Fibroblast of villous mesenchyme (primary cell): ENCODE measurements around the gene WDFY2. TPM values are rescaled to one million over a fixed set of nuclear protein-coding genes. Genes with fewer than 3 reads are reported as not detected.

Experiments used
- DNase-seq: peaks from one replicate; pipeline ENCODE4 v3.0.0-alpha.2; 2010; ENCODE audit warnings: low read depth
- H3K4me3 ChIP-seq: 2 replicates; pipeline ENCODE4 v1.5.1; 2011; ENCODE audit warnings: low read depth, mild to moderate bottlenecking, low read length
- total RNA-seq: library from RNA; depleted of rRNA; stranded (reverse); fragments of >200 nt; gene quantifications from 2 replicates; pipeline ENCODE4 v1.2.3, GENCODE V29; 2012
- TF ChIP-seq, protein P1 (sequence below): IDR thresholded peaks from 2 replicates; pipeline ENCODE4 v1.5.1; 2012; ENCODE audit warnings: low read depth, mild to moderate bottlenecking, low read length; ENCODE audit not compliant: insufficient read depth

WDFY2 gene
- total RNA-seq, 1 donor, result 6.0 TPM

DNA sequence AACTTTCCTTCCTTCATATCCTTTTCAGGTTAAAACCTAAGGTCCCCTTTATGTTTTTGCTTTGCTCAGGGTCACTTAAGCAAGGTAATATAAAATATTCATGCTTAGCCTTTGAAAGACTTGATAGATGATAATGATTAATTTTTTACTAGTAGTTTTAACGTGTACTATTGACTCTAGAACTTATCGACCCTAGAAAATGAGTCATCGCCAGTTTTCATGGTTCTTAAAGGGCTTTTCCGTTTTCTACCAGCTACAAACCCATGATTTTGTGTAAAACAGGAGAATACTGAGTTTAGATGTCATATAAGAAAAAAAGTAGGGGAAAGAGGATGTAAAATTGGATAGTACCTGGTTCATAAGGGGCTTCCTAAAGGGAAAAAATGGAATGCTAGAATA, 144.0 kb downstream of the WDFY2 start:
- TF ChIP-seq, protein P1, sequence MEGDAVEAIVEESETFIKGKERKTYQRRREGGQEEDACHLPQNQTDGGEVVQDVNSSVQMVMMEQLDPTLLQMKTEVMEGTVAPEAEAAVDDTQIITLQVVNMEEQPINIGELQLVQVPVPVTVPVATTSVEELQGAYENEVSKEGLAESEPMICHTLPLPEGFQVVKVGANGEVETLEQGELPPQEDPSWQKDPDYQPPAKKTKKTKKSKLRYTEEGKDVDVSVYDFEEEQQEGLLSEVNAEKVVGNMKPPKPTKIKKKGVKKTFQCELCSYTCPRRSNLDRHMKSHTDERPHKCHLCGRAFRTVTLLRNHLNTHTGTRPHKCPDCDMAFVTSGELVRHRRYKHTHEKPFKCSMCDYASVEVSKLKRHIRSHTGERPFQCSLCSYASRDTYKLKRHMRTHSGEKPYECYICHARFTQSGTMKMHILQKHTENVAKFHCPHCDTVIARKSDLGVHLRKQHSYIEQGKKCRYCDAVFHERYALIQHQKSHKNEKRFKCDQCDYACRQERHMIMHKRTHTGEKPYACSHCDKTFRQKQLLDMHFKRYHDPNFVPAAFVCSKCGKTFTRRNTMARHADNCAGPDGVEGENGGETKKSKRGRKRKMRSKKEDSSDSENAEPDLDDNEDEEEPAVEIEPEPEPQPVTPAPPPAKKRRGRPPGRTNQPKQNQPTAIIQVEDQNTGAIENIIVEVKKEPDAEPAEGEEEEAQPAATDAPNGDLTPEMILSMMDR, result no peak
- H3K4me3 ChIP-seq, result no peak overlapping the region
- DNase-seq, result no peak

DNA sequence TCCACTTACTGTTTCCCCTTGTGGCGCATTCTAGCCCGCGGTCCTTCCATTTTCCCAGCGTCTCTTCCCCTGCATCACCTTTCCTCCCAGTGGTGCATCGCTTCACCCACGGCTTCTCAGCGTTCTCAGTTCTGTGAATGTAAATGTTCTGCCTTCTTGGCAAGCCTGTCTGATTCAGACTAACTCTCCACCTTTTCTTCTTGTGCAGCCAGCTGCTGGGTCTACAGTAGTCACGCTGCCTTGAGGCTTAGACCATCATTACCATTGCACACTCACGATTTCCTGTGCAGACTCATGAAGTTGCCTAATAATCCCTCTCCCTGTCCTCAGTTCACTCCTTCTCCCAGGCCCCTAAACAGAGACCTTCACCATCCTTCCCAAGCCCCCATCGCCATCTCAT, 144.7 kb downstream of the WDFY2 start:
- no peak overlapping the region for H3K4me3 ChIP-seq
- TF ChIP-seq, protein P1, result no peak
- DNase-seq, result peak; percentile 75

DNA sequence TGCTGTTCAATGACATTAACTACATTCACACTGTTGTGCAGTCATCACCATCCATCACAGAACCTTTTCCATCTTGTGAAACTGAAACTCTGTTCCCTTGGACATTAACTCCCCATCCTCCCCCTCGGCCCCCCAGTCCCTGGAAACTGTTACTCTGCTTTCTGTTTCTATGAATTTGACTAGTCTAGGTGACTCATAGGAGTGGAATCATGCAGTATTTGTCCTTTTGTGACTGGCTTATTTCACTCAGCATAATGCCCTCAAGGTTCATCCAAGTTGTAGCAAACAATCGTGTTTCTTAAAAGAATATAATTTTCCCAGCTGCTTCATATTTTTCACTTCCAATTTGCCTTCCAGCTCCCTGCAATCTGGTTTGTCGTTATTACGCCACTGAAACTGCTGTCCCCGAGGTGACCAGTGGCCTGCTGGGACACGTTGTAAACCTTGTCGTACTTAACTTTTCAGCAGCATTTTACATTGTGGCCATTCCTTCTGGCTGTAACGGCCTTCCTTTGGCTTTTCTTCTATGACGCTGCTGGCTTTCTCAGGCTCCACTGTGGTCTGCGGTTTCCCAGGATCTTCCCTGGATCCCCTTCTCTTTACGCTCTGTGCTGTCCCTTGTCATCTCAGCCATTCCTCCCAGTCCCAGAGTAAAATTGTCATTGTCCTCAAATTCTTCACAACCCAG, 145.7 kb downstream of the WDFY2 start:
- H3K4me3 ChIP-seq, result peak overlapping the region; percentile 14
- DNase-seq, result peak; percentile 92

DNA sequence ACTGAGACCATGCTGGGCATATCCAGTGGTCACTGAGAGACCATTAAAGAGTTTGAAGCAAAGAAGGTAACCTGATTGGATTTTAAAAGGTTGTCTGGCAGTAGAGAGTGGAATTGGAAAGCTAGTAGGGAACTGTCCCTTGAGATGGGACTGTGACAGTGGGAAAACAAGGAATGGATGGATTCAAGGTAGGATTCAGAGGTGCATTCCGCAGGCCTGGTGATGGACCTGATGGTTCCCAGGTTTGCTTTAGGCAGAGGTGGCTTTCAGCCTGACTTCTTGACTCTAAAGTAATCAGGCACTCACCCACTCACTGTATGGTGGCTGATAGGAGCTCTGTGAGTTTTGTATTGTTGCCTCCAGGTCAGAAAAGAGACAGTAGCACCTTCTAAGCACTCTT, 146.7 kb downstream of the WDFY2 start:
- TF ChIP-seq, protein P1, result no peak
- no peak overlapping the region for H3K4me3 ChIP-seq
- DNase-seq, result no peak

More for the DNA sequence above, 145.7 kb downstream of the WDFY2 start:
- TF ChIP-seq, protein P1, result no peak

DNA sequence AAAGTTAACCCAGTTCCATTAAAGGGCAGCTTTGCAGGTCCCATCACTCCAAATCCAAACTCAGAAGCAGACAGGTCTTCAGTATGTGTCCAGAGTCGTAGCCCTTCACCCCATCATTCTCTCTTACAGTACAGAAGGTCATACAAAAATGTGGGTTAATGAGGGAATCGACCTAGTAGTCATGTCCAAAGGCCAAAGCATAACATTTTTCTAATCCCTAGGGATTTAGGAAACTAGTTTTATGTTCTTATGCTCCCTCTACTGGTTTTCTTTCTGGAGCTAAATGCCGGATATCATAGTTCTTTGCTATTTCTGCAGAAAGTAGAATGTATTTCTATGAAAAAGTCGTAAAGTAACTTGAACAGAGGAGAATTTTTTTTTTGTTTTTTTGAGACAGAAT, 147.5 kb downstream of the WDFY2 start:
- no peak overlapping the region for H3K4me3 ChIP-seq
- TF ChIP-seq, protein P1, result peak; percentile 61

DNA sequence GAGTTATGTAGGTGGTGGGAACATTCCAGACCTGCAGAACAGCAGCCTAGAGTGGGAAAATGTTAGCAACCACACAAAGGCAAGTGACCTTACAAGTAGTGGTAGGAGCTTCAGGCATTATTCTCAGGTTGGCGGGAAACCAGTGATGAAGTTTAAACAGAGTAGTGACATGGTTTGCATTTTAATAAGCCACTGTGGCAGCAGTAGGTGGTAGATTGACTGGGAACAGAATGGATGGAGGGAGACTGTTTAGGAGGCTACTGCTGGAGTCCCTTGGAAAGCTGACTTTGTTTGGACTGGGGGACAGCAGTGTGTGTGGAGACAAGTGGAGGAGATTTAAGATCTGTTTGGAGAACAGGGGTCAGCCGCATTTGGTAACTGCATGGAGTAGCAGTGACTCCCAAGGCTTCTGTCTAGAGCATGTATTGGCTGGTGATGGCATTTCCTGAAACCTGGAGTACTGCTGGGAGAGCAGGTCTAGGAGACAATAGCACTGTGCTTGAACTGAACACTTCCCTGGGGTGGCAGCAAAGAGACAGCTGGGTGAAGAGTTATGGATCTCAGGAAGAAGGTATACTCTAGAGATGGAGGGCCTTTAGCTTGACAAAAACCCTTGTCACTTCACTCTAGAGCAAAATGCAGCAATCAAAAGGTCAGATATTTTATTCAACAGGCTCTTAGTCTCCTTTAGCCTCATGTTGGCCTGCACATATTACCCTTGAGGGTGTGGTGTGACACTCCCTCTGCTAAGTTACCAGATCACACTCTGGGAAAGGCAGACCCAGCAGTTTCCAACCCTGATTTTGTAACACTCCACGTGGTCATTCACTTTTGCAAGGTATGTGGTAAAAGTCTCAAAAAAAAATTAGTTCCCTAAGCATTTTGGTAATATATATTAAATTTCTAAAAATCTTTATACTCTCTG, 149.4 kb downstream of the WDFY2 start:
- peak; percentile 29 for DNase-seq

More for the DNA sequence above, 147.5 kb downstream of the WDFY2 start:
- peak; percentile 75 for DNase-seq

More for the DNA sequence above, 149.4 kb downstream of the WDFY2 start:
- TF ChIP-seq, protein P1, result no peak
- H3K4me3 ChIP-seq, result no peak overlapping the region
